Superior temporal gyrus (tissue), 1 donor: Measurements from ENCODE around the gene NAT9.

Experiments
- DNase-seq: peaks from one replicate; pipeline ENCODE4 v3.0.0-alpha.2; 2016; ENCODE audit errors: extremely low spot score

Gene NAT9

GRCh38 chr17:74761419-74761818, 14.7 kb downstream of the NAT9 start:
- DNase-seq, result no peak

- peak; percentile 74 for DNase-seq
These were observed 15.6 kb downstream of the NAT9 start for GRCh38 chr17:74760404-74761105.

GRCh38 chr17:74759941-74760340, 16.2 kb downstream of the NAT9 start:
- DNase-seq, result no peak

- no peak for DNase-seq
These were observed 16.8 kb downstream of the NAT9 start for GRCh38 chr17:74759243-74759801.

GRCh38 chr17:74758848-74759168, 17.3 kb downstream of the NAT9 start:
- no peak for DNase-seq

- DNase-seq, result no peak
These were observed 18.0 kb downstream of the NAT9 start for GRCh38 chr17:74757931-74758847.

GRCh38 chr17:74757502-74757901, 18.6 kb downstream of the NAT9 start:
- no peak for DNase-seq

GRCh38 chr17:74756891-74757290, 19.3 kb downstream of the NAT9 start:
- no peak for DNase-seq

- no peak for DNase-seq
These were observed 20.6 kb downstream of the NAT9 start for GRCh38 chr17:74755533-74755932.

GRCh38 chr17:74754832-74755231, 21.3 kb downstream of the NAT9 start:
- no peak for DNase-seq

GRCh38 chr17:74752822-74753401, 23.2 kb downstream of the NAT9 start:
- DNase-seq, result no peak

GRCh38 chr17:74752415-74752814, 23.7 kb downstream of the NAT9 start:
- DNase-seq, result no peak

GRCh38 chr17:74750327-74751069, 25.6 kb downstream of the NAT9 start:
- DNase-seq, result peak; percentile 41

GRCh38 chr17:74750039-74750326, 26.2 kb downstream of the NAT9 start:
- no peak for DNase-seq

GRCh38 chr17:74749279-74750038, 26.7 kb downstream of the NAT9 start:
- no peak for DNase-seq

- DNase-seq, result peak; percentile 92
These were observed 27.4 kb downstream of the NAT9 start, which contains the start of gene NHERF1 for GRCh38 chr17:74748529-74749278. NHERF1 (plus strand) TSS chr17:74748628; CDS start chr17:74748847, 219 bp downstream.

- no peak for DNase-seq
These were observed 27.9 kb downstream of the NAT9 start for GRCh38 chr17:74748279-74748528.

GRCh38 chr17:74746922-74747321, 29.2 kb downstream of the NAT9 start:
- no peak for DNase-seq

- no peak for DNase-seq
These were observed 29.8 kb downstream of the NAT9 start for GRCh38 chr17:74746376-74746775.

GRCh38 chr17:74745548-74746177, 30.5 kb downstream of the NAT9 start:
- DNase-seq, result no peak
